ENCODE results near the gene ING3.

ING3 gene

GRCh38 chr7:120990468-120991118 lies 40.0 kb downstream of the ING3 start:
- no peak for DNase-seq

GRCh38 chr7:120991161-120991560 lies 40.6 kb downstream of the ING3 start:
- no peak for DNase-seq

GRCh38 chr7:120991581-120991980 lies 41.0 kb downstream of the ING3 start:
- no peak for DNase-seq

- DNase-seq = no peak
These were observed 41.8 kb downstream of the ING3 start for GRCh38 chr7:120992272-120992964.

- DNase-seq = no peak
These were observed 42.5 kb downstream of the ING3 start for GRCh38 chr7:120992965-120993494.

- no peak for DNase-seq
These were observed 43.1 kb downstream of the ING3 start for GRCh38 chr7:120993553-120994191.

GRCh38 chr7:120994512-120995410 lies 44.2 kb downstream of the ING3 start:
- no peak for DNase-seq

GRCh38 chr7:120995654-120996053 lies 45.1 kb downstream of the ING3 start:
- DNase-seq = no peak

GRCh38 chr7:120996333-120996987 lies 45.9 kb downstream of the ING3 start:
- DNase-seq = no peak

GRCh38 chr7:120996988-120997345 lies 46.4 kb downstream of the ING3 start:
- no peak for DNase-seq

GRCh38 chr7:120997882-120998474 lies 47.4 kb downstream of the ING3 start:
- DNase-seq = no peak

GRCh38 chr7:120998520-120998919 lies 47.9 kb downstream of the ING3 start:
- no peak for DNase-seq

GRCh38 chr7:120998996-120999565 lies 48.5 kb downstream of the ING3 start:
- DNase-seq = no peak

- no peak for DNase-seq
These were observed 49.8 kb downstream of the ING3 start for GRCh38 chr7:121000081-121000983.

GRCh38 chr7:121001234-121001906 lies 50.8 kb downstream of the ING3 start:
- no peak for DNase-seq

GRCh38 chr7:121002048-121002756 lies 51.6 kb downstream of the ING3 start:
- DNase-seq = no peak

GRCh38 chr7:121002757-121003200 lies 52.2 kb downstream of the ING3 start:
- DNase-seq = no peak

GRCh38 chr7:121003986-121004685 lies 53.6 kb downstream of the ING3 start:
- DNase-seq = no peak
